SK-N-SH (cell line): ENCODE data around the gene HTR2C. TPM values are rescaled to one million over a fixed set of nuclear protein-coding genes. Genes with fewer than 3 reads are reported as not detected.
A peak's percentile ranks its signal among the peaks of the same experiment; 100 is the strongest.

Source experiments
- CTCF ChIA-PET: fragments of 300-600, 350-600 bp; formaldehyde crosslinking; extraction: SDS; loops from one replicate; lab custom pipeline; 2021; lab: Yijun Ruan, JAX
- POLR2A ChIA-PET: fragments of 350-600 bp; sonication (Branson Sonifier 250); formaldehyde crosslinking; extraction: SDS; loops from one replicate; lab custom pipeline; 2020; ENCODE audit warnings: antibody characterized with exemption, inconsistent platforms; lab: Yijun Ruan, JAX
- DNase-seq: peaks from one replicate; pipeline ENCODE4 v3.0.0; 2012
- H2AFZ ChIP-seq: fragments of 200-600 bp; sonication (generic); 2 replicates; pipeline ENCODE4 v1.8.1; 2016; ENCODE audit warnings: antibody characterized with exemption, mild to moderate bottlenecking, low read depth
- H3F3A ChIP-seq: fragments of 200-600 bp; sonication (generic); replicated peaks from 2 replicates; pipeline ENCODE3; 2016; ENCODE audit warnings: antibody characterized with exemption, mild to moderate bottlenecking; ENCODE audit not compliant: insufficient read depth
- H3K27ac ChIP-seq, 2 experiments: fragments of 200-500 bp in 1 of 2; fragments of 200-600 bp in 1 of 2; sonication (Bioruptor generic) in 1 of 2; sonication (generic), shearing (Covaris generic) in 1 of 2; 2 replicates each; pipeline versions ENCODE4 v1.5.1 to v1.6.1; 2014 to 2016; ENCODE audit warnings: low read depth in 2 of 2, inconsistent platforms in 1 of 2, low read length in 1 of 2, mild to moderate bottlenecking in 1 of 2, mixed read lengths in 1 of 2
- H3K27me3 ChIP-seq: fragments of 200-600 bp; sonication (generic), shearing (Covaris generic); 2 replicates; pipeline ENCODE4 v1.6.1; 2016; ENCODE audit warnings: mixed run types; ENCODE audit not compliant: insufficient read depth
- H3K36me3 ChIP-seq, 2 experiments: fragments of 200-500 bp in 1 of 2; fragments of 200-600 bp in 1 of 2; sonication (Bioruptor generic) in 1 of 2; sonication (generic) in 1 of 2; replicated peaks in 1 of 2; 2 replicates each; pipeline versions ENCODE3 to v1.5.1; 2014 to 2016; ENCODE audit warnings: low read length in 1 of 2, mild to moderate bottlenecking in 1 of 2; ENCODE audit not compliant: insufficient read depth in 2 of 2, control insufficient read depth in 1 of 2
- H3K4me1 ChIP-seq, 2 experiments: fragments of 200-500 bp in 1 of 2; fragments of 200-600 bp in 1 of 2; sonication (Bioruptor generic) in 1 of 2; sonication (generic), shearing (Covaris generic) in 1 of 2; 2 replicates each; pipeline versions ENCODE4 v1.5.1 to v1.6.1; 2014 to 2016; ENCODE audit warnings: low read depth in 1 of 2, low read length in 1 of 2, mixed run types in 1 of 2; ENCODE audit not compliant: insufficient read depth in 2 of 2, control insufficient read depth in 1 of 2
- H3K4me2 ChIP-seq: fragments of 200-600 bp; sonication (generic), shearing (Covaris generic); 2 replicates; pipeline ENCODE4 v1.6.1; 2017; ENCODE audit warnings: mixed run types
- H3K4me3 ChIP-seq, 2 experiments: fragments of 200-500 bp in 1 of 2; fragments of 200-600 bp in 1 of 2; sonication (Bioruptor generic) in 1 of 2; sonication (generic), shearing (Covaris generic) in 1 of 2; 2 replicates each; pipeline versions ENCODE4 v1.5.1 to v1.8.1; 2014 to 2016; ENCODE audit warnings: low read depth in 2 of 2, inconsistent platforms in 1 of 2, low read length in 1 of 2, mild to moderate bottlenecking in 1 of 2, mixed read lengths in 1 of 2, moderate library complexity in 1 of 2
- H3K79me2 ChIP-seq: fragments of 200-600 bp; sonication (generic); 2 replicates; pipeline ENCODE4 v1.8.1; 2017; ENCODE audit warnings: mild to moderate bottlenecking; ENCODE audit not compliant: insufficient read depth
- H3K9ac ChIP-seq: fragments of 200-600 bp; sonication (generic); 2 replicates; pipeline ENCODE4 v1.6.1; 2017; ENCODE audit warnings: mixed run types
- H3K9me2 ChIP-seq: fragments of 200-600 bp; sonication (generic); 2 replicates; pipeline ENCODE4 v1.6.1; 2017; ENCODE audit warnings: mixed run types
- H3K9me3 ChIP-seq: fragments of 200-600 bp; sonication (generic); 2 replicates; pipeline ENCODE4 v1.6.1; 2017; ENCODE audit warnings: mixed run types, mild to moderate bottlenecking, moderate library complexity
- H4K20me1 ChIP-seq: fragments of 200-600 bp; sonication (generic); 2 replicates; pipeline ENCODE4 v1.6.1; 2017; ENCODE audit warnings: mild to moderate bottlenecking, mixed run types; ENCODE audit not compliant: insufficient read depth
- FOXJ3 ChIP-seq: sonication (generic); formaldehyde crosslinking; IDR thresholded peaks from 2 replicates; pipeline ENCODE4 v1.5.1; 2020; ENCODE audit warnings: mild to moderate bottlenecking, missing genetic modification reagents
- FOXM1 ChIP-seq: IDR thresholded peaks from 2 replicates; pipeline ENCODE4 v1.4.0; 2012; ENCODE audit warnings: low read depth, mild to moderate bottlenecking
- GABPA ChIP-seq: IDR thresholded peaks from 2 replicates; pipeline ENCODE4 v1.4.0; 2012; ENCODE audit warnings: low read depth, mild to moderate bottlenecking
- MAX ChIP-seq: IDR thresholded peaks from 2 replicates; pipeline ENCODE4 v1.4.0; 2012; ENCODE audit warnings: low read depth
- NRF1 ChIP-seq: IDR thresholded peaks from 2 replicates; pipeline ENCODE4 v1.6.1; 2012; ENCODE audit warnings: low read depth, mild to moderate bottlenecking, low read length
- POLR2AphosphoS5 ChIP-seq: IDR thresholded peaks from 2 replicates; pipeline ENCODE4 v1.6.1; 2012; ENCODE audit warnings: low read depth, low read length
- RXRA ChIP-seq: IDR thresholded peaks from 2 replicates; pipeline ENCODE4 v1.4.0; 2012; ENCODE audit warnings: low read depth, mild to moderate bottlenecking, borderline replicate concordance
- SMC3 ChIP-seq: IDR thresholded peaks from 2 replicates; pipeline ENCODE4 v1.6.1; 2012; ENCODE audit warnings: low read depth, low read length, improper control_type of control experiment
- TAF1 ChIP-seq: IDR thresholded peaks from 2 replicates; pipeline ENCODE4 v1.6.1; 2012; ENCODE audit warnings: low read depth, mild to moderate bottlenecking, low read length, moderate library complexity, borderline replicate concordance
- TCF12 ChIP-seq: IDR thresholded peaks from 2 replicates; pipeline ENCODE4 v1.4.0; 2012
- USF1 ChIP-seq: IDR thresholded peaks from 2 replicates; pipeline ENCODE4 v1.4.0; 2012; ENCODE audit warnings: low read depth, borderline replicate concordance
- USF2 ChIP-seq: fragments of 150-350 bp; IDR thresholded peaks from 2 replicates; pipeline ENCODE4 v1.6.1; 2017; ENCODE audit warnings: antibody characterized with exemption, low read length, low read depth, borderline replicate concordance
- ZBTB33 ChIP-seq: IDR thresholded peaks from 2 replicates; pipeline ENCODE4 v1.4.0; 2012; ENCODE audit warnings: low read depth, borderline replicate concordance
- WGBS: methylation state at CpG from one replicate; pipeline ENCODE4 v1.1.6; 2017; ENCODE audit warnings: low lambda C conversion rate; 5-methylcytosine and 5-hydroxymethylcytosine counted together
- polyA plus RNA-seq, 3 experiments: library from polyadenylated mRNA; depleted of rRNA; stranded (reverse); fragments of >200 nt; gene quantifications; 2 replicates each; pipeline ENCODE4 v1.2.3, GENCODE V29; 2012

The HTR2C gene
- polyA plus RNA-seq, 1 of the 3 experiments (the other 2 are of a cell fraction) = 0.02 TPM

GRCh38 chrX:114582698-114583395 is 1.0 kb upstream of the HTR2C start:
- WGBS = 56% methylated on average over 36 of the region's 36 CpGs
- Histone ChIP-seq H3K27ac (no peak overlapping the region), H3K4me1 (peaks cover 0 to 8% of the 10 kb centered on the region in 2 experiments; a peak in 1 of 4 replicates), H3K79me2 (no peaks in the 10 kb centered on the region), H3K36me3 (no peaks in the 10 kb centered on the region), H3K9ac (no peak overlapping the region), H3K9me2 (no peaks in the 10 kb centered on the region), H2AFZ (no peak overlapping the region), H3K4me2 (no peak overlapping the region), H3K27me3 (peaks cover 73% of the 10 kb centered on the region), H3F3A (no peaks in the 10 kb centered on the region), H3K9me3 (no peaks in the 10 kb centered on the region), H3K4me3 (no peak overlapping the region), H4K20me1 (no peaks in the 10 kb centered on the region)
- ChIA-PET CTCF (interaction anchor here (0.6 to 1.7 kb wide), 2 partner anchors 28 to 447 kb away, joined by 4 to 5 read pairs; no protein-coding TSS in a partner anchor), POLR2A (no interaction called here)
- TF ChIP-seq NRF1 = no peak
- TF ChIP-seq POLR2AphosphoS5 = no peak
- TF ChIP-seq TAF1 = no peak
- no peak for TF ChIP-seq USF2
- no peak for TF ChIP-seq TCF12
- TF ChIP-seq FOXM1 = no peak
- TF ChIP-seq RXRA = no peak
- TF ChIP-seq USF1 = no peak
- no peak for TF ChIP-seq ZBTB33
- TF ChIP-seq SMC3 = no peak
- no peak for TF ChIP-seq GABPA
- no peak for TF ChIP-seq MAX
- no peak for DNase-seq

- H3K9me3 ChIP-seq = no peaks in the 10 kb centered on the region
- H3K79me2 ChIP-seq = no peaks in the 10 kb centered on the region
- H2AFZ ChIP-seq = peak overlapping the region; percentile 72; the same call in 1 of the 2 replicates
- no peak overlapping the region for H3K9ac ChIP-seq
- H3K4me3 ChIP-seq = peak overlapping the region; percentile 39 to 47
- no peaks in the 10 kb centered on the region for H3K36me3 ChIP-seq
- DNase-seq = peak; percentile 61
- H3K4me1 ChIP-seq = peaks cover 0 to 8% of the 10 kb centered on the region in 2 experiments; a peak in 1 of 4 replicates
- H3F3A ChIP-seq = no peaks in the 10 kb centered on the region
- H3K4me2 ChIP-seq = peak overlapping the region; percentile 73
- no peak overlapping the region for H3K27ac ChIP-seq
- no peaks in the 10 kb centered on the region for H4K20me1 ChIP-seq
- ChIA-PET POLR2A (no interaction called here), CTCF (interaction anchor here (0.6 to 2.1 kb wide), 3 partner anchors 25 to 28 kb away, joined by 3 to 8 read pairs (median 3); no protein-coding TSS in a partner anchor)
- H3K27me3 ChIP-seq = peaks cover 68% of the 10 kb centered on the region
- 8% methylated on average over 56 of the region's 56 CpGs for WGBS
- TF ChIP-seq FOXJ3 (CRISPR knock-in tag) = no peak
- TF ChIP-seq TAF1 = no peak
- no peaks in the 10 kb centered on the region for H3K9me2 ChIP-seq
These were observed 573 bp downstream of the HTR2C start for GRCh38 chrX:114584375-114584943.
